Measurements from ENCODE around the gene RAET1E. TPM values are rescaled to one million over a fixed set of nuclear protein-coding genes. Genes with fewer than 3 reads are reported as not detected.
"Not testable (repeated sequence)": the region's sequence is repeated elsewhere in the genome, so short reads cannot be mapped to it uniquely, and the experiment has no call there.

RAET1E gene
- total RNA-seq, 1 experiment from 2014 or later = 11.3 TPM

GRCh38 chr6:149910721-149911151, 12.8 kb upstream of the RAET1E start:
- no peak for DNase-seq (ENCODE audit: low read depth)

- DNase-seq (ENCODE audit: low read depth) = no peak
These were observed 12.0 kb upstream of the RAET1E start for GRCh38 chr6:149909701-149910470.

GRCh38 chr6:149908480-149908879, 10.6 kb upstream of the RAET1E start:
- not testable (repeated sequence) for DNase-seq (ENCODE audit: low read depth)

- no peak for DNase-seq (ENCODE audit: low read depth)
These were observed 9.4 kb upstream of the RAET1E start for GRCh38 chr6:149907317-149907716.

- no peak for DNase-seq (ENCODE audit: low read depth)
These were observed 8.5 kb upstream of the RAET1E start for GRCh38 chr6:149906405-149906804.

- DNase-seq (ENCODE audit: low read depth) = no peak
These were observed 8.0 kb upstream of the RAET1E start for GRCh38 chr6:149905911-149906371.

- no peak for DNase-seq (ENCODE audit: low read depth)
These were observed 7.5 kb upstream of the RAET1E start for GRCh38 chr6:149905371-149905910.

GRCh38 chr6:149904661-149905370, 6.9 kb upstream of the RAET1E start:
- DNase-seq (ENCODE audit: low read depth) = no peak

- DNase-seq (ENCODE audit: low read depth) = no peak
These were observed 6.2 kb upstream of the RAET1E start for GRCh38 chr6:149903938-149904611.

GRCh38 chr6:149901444-149902140, 3.7 kb upstream of the RAET1E start:
- DNase-seq (ENCODE audit: low read depth) = no peak

GRCh38 chr6:149900620-149901443, 2.9 kb upstream of the RAET1E start:
- DNase-seq (ENCODE audit: low read depth) = no peak

GRCh38 chr6:149899926-149900619, 2.2 kb upstream of the RAET1E start:
- DNase-seq (ENCODE audit: low read depth) = no peak

- no peak for DNase-seq (ENCODE audit: low read depth)
These were observed 1.6 kb upstream of the RAET1E start for GRCh38 chr6:149899486-149899885.

GRCh38 chr6:149898966-149899365, 1.1 kb upstream of the RAET1E start:
- DNase-seq (ENCODE audit: low read depth) = no peak

GRCh38 chr6:149897015-149897697, 757 bp downstream of the RAET1E start:
- DNase-seq (ENCODE audit: low read depth) = peak; percentile 87

- peak; percentile 86 for DNase-seq (ENCODE audit: low read depth)
These were observed 1.4 kb downstream of the RAET1E start for GRCh38 chr6:149896491-149896890.

- peak; percentile 88 for DNase-seq (ENCODE audit: low read depth)
These were observed 2.1 kb downstream of the RAET1E start for GRCh38 chr6:149895833-149896271.

GRCh38 chr6:149895048-149895590, 2.8 kb downstream of the RAET1E start:
- DNase-seq (ENCODE audit: low read depth) = peak; percentile 75

GRCh38 chr6:149891864-149892263, 6.0 kb downstream of the RAET1E start:
- not testable (repeated sequence) for DNase-seq (ENCODE audit: low read depth)

Data from HT1080 (cell line).